Left ventricle myocardium inferior (tissue), 1 donor: ENCODE data around the gene FARP2. TPM values are rescaled to one million over a fixed set of nuclear protein-coding genes. Genes with fewer than 3 reads are reported as not detected.
"Not testable (repeated sequence)": the region's sequence is repeated elsewhere in the genome, so short reads cannot be mapped to it uniquely, and the experiment has no call there.

Experiments
- DNase-seq: peaks from one replicate; pipeline ENCODE4 v3.0.0-alpha.2; 2020
- H3K27ac ChIP-seq: fragments of 200-600 bp; replicated peaks from 2 replicates; pipeline ENCODE4 v1.8.0; 2021
- H3K27me3 ChIP-seq: fragments of 200-600 bp; 2 replicates; pipeline ENCODE4 v1.8.0; 2021; ENCODE audit warnings: low read depth
- H3K36me3 ChIP-seq: fragments of 200-600 bp; 2 replicates; pipeline ENCODE4 v1.8.0; 2021
- H3K4me1 ChIP-seq: fragments of 200-600 bp; 2 replicates; pipeline ENCODE4 v1.8.0; 2021
- H3K4me3 ChIP-seq: fragments of 200-600 bp; 2 replicates; pipeline ENCODE4 v1.8.0; 2021; ENCODE audit warnings: mild to moderate bottlenecking, moderate library complexity
- H3K9me3 ChIP-seq: fragments of 200-600 bp; replicated peaks from 2 replicates; pipeline ENCODE4 v1.8.0; 2021
- intact Hi-C: fragments of 100-400 bp; cut with micrococcal nuclease; formaldehyde crosslinking; loops from one replicate; pipeline ENCODE4 v1.11.0; 2022
- total RNA-seq: library from RNA; stranded (reverse); fragmentation: NEBNext Ultra II Directional; extraction: Animal tissue kit (Norgen Biotek cat#: 25700); gene quantifications from one replicate; pipeline ENCODE4 v1.2.1, GENCODE V29; 2021
- TF ChIP-seq, protein P1 (sequence below): fragments of 200-600 bp; IDR thresholded peaks from 2 replicates; pipeline ENCODE4 v1.8.0; 2021; ENCODE audit warnings: antibody characterized with exemption, mild to moderate bottlenecking, borderline replicate concordance
- donor health status: DM: no; HTN: yes; CAD: no; lungs with severe emphysema.

The FARP2 gene
- total RNA-seq, 1 donor from 2014 or later: 16.5 TPM

DNA sequence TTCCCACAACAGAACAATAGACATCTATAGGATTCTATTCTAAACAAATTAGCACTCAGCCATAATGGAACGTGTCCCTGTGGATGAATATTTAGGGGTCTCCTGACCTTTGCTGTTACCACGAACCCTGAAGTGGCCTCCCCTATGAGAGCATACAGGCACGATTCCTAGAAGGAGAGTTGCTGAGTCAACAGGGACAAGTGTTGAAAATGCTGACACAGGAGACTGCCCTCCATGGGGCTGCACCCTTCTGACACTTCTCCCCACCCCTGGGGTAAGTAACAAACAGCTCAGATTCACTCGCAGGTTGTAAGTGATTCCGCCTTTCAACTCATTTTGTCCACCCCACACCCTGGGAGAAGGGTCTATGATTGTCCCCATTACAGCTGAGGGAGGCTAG, 166.4 kb downstream of the FARP2 start:
- no peak overlapping the region for H3K27ac ChIP-seq
- H3K4me3 ChIP-seq: no peak overlapping the region
- TF ChIP-seq, protein P1, sequence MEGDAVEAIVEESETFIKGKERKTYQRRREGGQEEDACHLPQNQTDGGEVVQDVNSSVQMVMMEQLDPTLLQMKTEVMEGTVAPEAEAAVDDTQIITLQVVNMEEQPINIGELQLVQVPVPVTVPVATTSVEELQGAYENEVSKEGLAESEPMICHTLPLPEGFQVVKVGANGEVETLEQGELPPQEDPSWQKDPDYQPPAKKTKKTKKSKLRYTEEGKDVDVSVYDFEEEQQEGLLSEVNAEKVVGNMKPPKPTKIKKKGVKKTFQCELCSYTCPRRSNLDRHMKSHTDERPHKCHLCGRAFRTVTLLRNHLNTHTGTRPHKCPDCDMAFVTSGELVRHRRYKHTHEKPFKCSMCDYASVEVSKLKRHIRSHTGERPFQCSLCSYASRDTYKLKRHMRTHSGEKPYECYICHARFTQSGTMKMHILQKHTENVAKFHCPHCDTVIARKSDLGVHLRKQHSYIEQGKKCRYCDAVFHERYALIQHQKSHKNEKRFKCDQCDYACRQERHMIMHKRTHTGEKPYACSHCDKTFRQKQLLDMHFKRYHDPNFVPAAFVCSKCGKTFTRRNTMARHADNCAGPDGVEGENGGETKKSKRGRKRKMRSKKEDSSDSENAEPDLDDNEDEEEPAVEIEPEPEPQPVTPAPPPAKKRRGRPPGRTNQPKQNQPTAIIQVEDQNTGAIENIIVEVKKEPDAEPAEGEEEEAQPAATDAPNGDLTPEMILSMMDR: no peak
- H3K36me3 ChIP-seq: no peaks in the 10 kb centered on the region
- no peak for DNase-seq
- peaks cover 6% of the 10 kb centered on the region for H3K9me3 ChIP-seq
- peaks cover 41% of the 10 kb centered on the region for H3K27me3 ChIP-seq
- intact Hi-C loops: no loop called here
- no peaks in the 10 kb centered on the region for H3K4me1 ChIP-seq

DNA sequence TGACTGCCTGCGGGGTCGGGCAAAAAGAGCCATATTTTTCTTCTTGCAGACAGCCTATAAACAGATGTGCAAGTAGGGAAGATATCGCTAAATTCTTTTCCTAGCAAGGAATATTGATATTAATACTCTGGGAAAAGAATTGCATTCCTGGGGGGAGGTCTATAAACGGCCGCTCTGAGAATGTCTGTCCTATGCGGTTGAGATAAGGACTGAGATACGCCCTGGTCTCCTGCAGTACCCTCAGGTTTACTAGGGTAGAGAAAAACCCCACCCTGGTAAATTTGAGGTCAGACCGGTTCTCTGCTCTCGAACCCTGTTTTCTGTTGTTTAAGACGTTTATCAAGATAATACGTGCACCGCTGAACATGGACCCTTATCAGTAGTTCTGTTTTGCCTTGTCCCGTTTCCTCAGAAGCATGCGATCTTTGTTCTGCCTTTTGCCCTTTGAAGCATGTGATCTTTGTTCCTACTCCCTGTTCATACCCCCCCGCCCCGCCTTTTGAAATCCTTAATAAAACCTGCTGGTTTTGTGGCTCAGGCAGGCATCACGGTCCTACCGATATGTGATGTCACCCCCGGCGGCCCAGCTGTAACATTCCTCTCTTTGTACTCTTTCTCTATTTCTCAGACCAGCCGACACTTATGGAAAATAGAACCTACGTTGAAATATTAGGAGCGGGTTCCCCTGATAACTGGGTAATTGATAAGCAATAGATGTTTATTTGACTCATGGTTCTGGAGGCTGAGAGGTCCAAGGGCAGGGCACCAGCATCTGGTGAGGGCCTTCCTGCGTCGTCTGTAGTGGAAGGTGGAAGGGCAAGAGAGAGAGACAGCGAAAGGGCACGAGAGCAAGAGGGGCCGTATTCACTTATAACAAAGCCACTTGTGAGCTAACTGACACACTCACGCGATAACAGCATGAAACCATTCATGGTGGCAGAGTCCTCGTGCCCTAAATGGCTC, 170.0 kb downstream of the FARP2 start:
- H3K4me3 ChIP-seq, DNase-seq, H3K4me1 ChIP-seq, H3K9me3 ChIP-seq, H3K36me3 ChIP-seq, H3K27ac ChIP-seq, intact Hi-C loops: not testable (repeated sequence)
- H3K27me3 ChIP-seq: peaks cover 17% of the 10 kb centered on the region

DNA sequence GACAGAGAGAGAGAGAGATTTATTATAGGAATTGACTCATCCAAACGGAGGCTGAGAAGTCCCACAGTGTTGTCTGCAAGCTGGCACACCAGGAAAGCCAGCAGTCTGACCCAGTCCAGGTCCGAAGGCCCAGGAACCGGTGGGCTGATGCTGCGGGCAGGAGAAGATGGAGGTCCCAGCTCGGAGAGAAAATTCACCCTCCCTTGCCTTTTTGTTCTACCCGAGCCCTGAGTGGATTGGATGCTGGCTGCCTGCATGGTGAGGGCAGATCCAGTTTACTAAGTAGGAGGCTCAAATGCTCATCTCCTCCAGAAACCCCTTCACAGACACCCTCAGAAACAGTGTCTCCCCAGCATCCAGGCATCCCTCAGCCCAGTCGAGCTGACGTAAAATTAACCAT, 174.5 kb downstream of the FARP2 start:
- Histone ChIP-seq H3K27ac (no peak overlapping the region), H3K27me3 (no peaks in the 10 kb centered on the region), H3K9me3 (peaks cover 4% of the 10 kb centered on the region), H3K4me3 (no peak overlapping the region), H3K36me3 (no peaks in the 10 kb centered on the region), H3K4me1 (no peaks in the 10 kb centered on the region)
- DNase-seq: no peak
- TF ChIP-seq, protein P1: no peak
- intact Hi-C loops: no loop called here

DNA sequence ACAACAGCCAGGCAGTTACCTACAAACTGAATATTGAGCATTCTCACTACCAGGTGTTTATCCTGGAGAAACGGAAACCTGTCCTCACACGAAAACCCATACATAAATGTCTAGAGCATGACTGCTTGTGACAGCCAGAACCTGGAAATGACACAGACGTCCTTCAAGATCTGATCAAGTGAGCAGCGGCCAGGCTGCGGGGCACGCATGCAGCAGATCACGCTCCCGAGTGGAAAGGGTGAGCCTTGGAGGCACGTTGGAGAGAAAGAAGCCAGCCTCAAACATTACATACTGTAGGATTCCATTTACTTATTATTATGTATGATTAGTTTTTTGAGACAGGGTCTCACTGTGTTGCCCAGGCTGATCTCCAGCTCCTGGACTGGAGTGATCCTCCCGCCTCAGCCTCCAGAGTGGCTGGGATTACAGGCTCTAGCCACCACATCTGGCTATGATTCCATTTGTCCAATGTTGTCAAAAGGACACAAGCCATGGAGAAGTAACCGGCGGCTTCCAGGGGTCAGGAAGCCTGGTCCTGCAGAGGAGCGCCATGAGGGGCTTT, 175.2 kb downstream of the FARP2 start:
- no peaks in the 10 kb centered on the region for H3K27me3 ChIP-seq
- DNase-seq: no peak
- no peak overlapping the region for H3K4me3 ChIP-seq
- intact Hi-C loops: no loop called here
- no peaks in the 10 kb centered on the region for H3K4me1 ChIP-seq
- H3K36me3 ChIP-seq: no peaks in the 10 kb centered on the region
- H3K9me3 ChIP-seq: no peaks in the 10 kb centered on the region
- TF ChIP-seq, protein P1: no peak
- no peak overlapping the region for H3K27ac ChIP-seq

DNA sequence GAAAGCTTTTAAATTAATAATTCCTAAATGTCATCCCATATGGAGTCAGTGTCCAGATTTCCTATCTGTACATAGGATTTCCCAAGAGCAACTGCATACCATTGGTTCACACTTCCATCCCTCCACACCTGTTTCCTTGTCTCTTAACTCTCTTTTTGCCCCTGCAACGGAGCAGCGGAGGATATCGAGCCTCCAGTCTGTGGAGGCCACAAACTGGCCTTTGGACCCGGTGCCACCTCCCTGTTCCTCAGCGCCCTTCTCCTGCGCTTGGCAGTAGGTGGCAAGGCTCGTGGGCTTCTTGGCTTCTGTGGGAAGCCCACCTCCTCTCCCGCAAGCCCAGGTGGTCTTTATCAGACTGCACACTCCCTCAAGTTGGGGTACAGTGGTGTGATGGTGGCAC, 176.1 kb downstream of the FARP2 start:
- Histone ChIP-seq H3K27me3 (no peaks in the 10 kb centered on the region), H3K27ac (no peak overlapping the region), H3K9me3 (no peaks in the 10 kb centered on the region), H3K4me3 (no peak overlapping the region), H3K36me3 (no peaks in the 10 kb centered on the region), H3K4me1 (no peaks in the 10 kb centered on the region)
- intact Hi-C loops: no loop called here
- no peak for DNase-seq
- TF ChIP-seq, protein P1: no peak
